K562 (cell line): Measurements from ENCODE around the gene COMMD10. TPM values are rescaled to one million over a fixed set of nuclear protein-coding genes. Genes with fewer than 3 reads are reported as not detected.

Source experiments
- ATAC-seq: fragments of 200-7000 bp; cut with Tn5 transposase; 3 replicates; pipeline ENCODE4 v1.9.1; 2020; ENCODE audit warnings: moderate library complexity
- BruUV-seq: library from RNA; stranded (reverse); fragments of 400-500 nt; replicated peaks from 2 replicates; lab custom pipeline; 2021; lab: Mats Ljungman, UMichigan
- CTCF ChIA-PET: fragments of 300-600 bp; formaldehyde crosslinking; extraction: SDS; loops from one replicate; lab custom pipeline; 2021; ENCODE audit warnings: low intra/inter-chr PET ratio; lab: Yijun Ruan, JAX
- POLR2A ChIA-PET: fragments of 300-600, 350-650 bp; sonication (Branson Sonifier 250); formaldehyde crosslinking; extraction: SDS; loops from one replicate; lab custom pipeline; 2021; ENCODE audit warnings: antibody characterized with exemption, inconsistent platforms; lab: Yijun Ruan, JAX
- DNase-seq, 4 experiments: peaks; one replicate each; pipeline versions ENCODE4 v3.0.0 to v3.0.0-alpha.2; 2011 to 2018; ENCODE audit warnings: low spot score in 3 of 4, mixed read lengths in 3 of 4; ENCODE audit errors: extremely low read depth in 1 of 4
- FAIRE-seq: peaks from 2 replicates; lab custom pipeline; 2011; peaks lifted over from hg19 to GRCh38; lab: Jason Lieb, UNC
- H2AFZ ChIP-seq: 2 replicates; pipeline ENCODE4 v1.6.0; 2011; ENCODE audit warnings: low read depth, low read length, control low read depth, inconsistent platforms
- H3K27ac ChIP-seq: fragments of 200-600 bp; 3 replicates; pipeline ENCODE4 v1.8.0; 2011; ENCODE audit warnings: low read depth, mild to moderate bottlenecking, control low read depth, inconsistent platforms, low read length, moderate library complexity, mixed read lengths; ENCODE audit errors: extremely low read depth
- H3K27me3 ChIP-seq, 2 experiments: fragments of 300-600 bp in 1 of 2; 2 replicates in 1 of 2; 3 replicates in 1 of 2; pipeline versions ENCODE4 v1.6.0 to v1.8.0; 2011; ENCODE audit warnings: inconsistent platforms in 2 of 2, low read length in 2 of 2, mild to moderate bottlenecking in 1 of 2, mixed read lengths in 1 of 2, moderate library complexity in 1 of 2; ENCODE audit not compliant: control insufficient read depth in 2 of 2, insufficient read depth in 2 of 2
- H3K36me3 ChIP-seq: fragments of 300-600 bp; 3 replicates; pipeline ENCODE4 v1.8.0; 2011; ENCODE audit warnings: mild to moderate bottlenecking, low read length, inconsistent platforms; ENCODE audit not compliant: control insufficient read depth, insufficient read depth
- H3K4me1 ChIP-seq, 2 experiments: fragments of 200-600 bp in 1 of 2; replicated peaks in 1 of 2; 2 replicates in 1 of 2; 3 replicates in 1 of 2; pipeline versions ENCODE4 v1.5.1 to v1.8.0; 2011; ENCODE audit warnings: inconsistent platforms in 2 of 2, low read length in 2 of 2, mild to moderate bottlenecking in 1 of 2, mixed read lengths in 1 of 2, moderate library complexity in 1 of 2; ENCODE audit not compliant: control insufficient read depth in 2 of 2, insufficient read depth in 2 of 2
- H3K4me2 ChIP-seq: 2 replicates; pipeline ENCODE4 v1.6.1; 2011; ENCODE audit warnings: low read length, control low read depth, inconsistent platforms, mixed read lengths; ENCODE audit not compliant: insufficient read depth
- H3K4me3 ChIP-seq: fragments of 200-600 bp; sonication (generic), shearing (Covaris generic); 2 replicates; pipeline ENCODE4 v1.5.1; 2016; ENCODE audit warnings: control low read depth, inconsistent platforms
- H3K79me2 ChIP-seq: fragments of 200-600 bp; 3 replicates; pipeline ENCODE4 v1.8.0; 2011; ENCODE audit warnings: low read length, inconsistent platforms; ENCODE audit not compliant: control insufficient read depth, insufficient read depth
- H3K9ac ChIP-seq, 2 experiments: 2 replicates each; pipeline versions ENCODE4 v1.6.0 to v1.6.1; 2011; ENCODE audit warnings: low read depth in 2 of 2, low read length in 2 of 2, control low read depth in 1 of 2, inconsistent platforms in 1 of 2, mild to moderate bottlenecking in 1 of 2, mixed read lengths in 1 of 2; ENCODE audit not compliant: insufficient read depth in 1 of 2
- H3K9me1 ChIP-seq: one replicate; pipeline ENCODE4 v1.6.0; 2011; ENCODE audit warnings: inconsistent platforms, mild to moderate bottlenecking, low read length, moderate library complexity; ENCODE audit not compliant: control insufficient read depth, insufficient read depth
- H3K9me3 ChIP-seq: replicated peaks from 2 replicates; pipeline ENCODE4 v1.5.1; 2011; ENCODE audit warnings: low read depth, low read length, inconsistent platforms; ENCODE audit not compliant: control insufficient read depth, insufficient read depth
- H4K20me1 ChIP-seq: replicated peaks from 2 replicates; pipeline ENCODE4 v1.6.1; 2011; ENCODE audit warnings: low read length, inconsistent platforms, mixed read lengths; ENCODE audit not compliant: control insufficient read depth, insufficient read depth
- FOXM1 ChIP-seq, 2 experiments: fragments of 450-650 bp in 1 of 2; sonication (generic) in 1 of 2; formaldehyde crosslinking in 1 of 2; IDR thresholded peaks; 2 replicates each; pipeline versions ENCODE4 v1.6.1 to v1.9.0; 2017 to 2022; ENCODE audit warnings: low read depth in 2 of 2, mild to moderate bottlenecking in 2 of 2, missing genetic modification reagents in 1 of 2, moderate library complexity in 1 of 2
- FOXP1 ChIP-seq: sonication (generic); formaldehyde crosslinking; IDR thresholded peaks from 2 replicates; pipeline ENCODE4 v1.8.0; 2022; ENCODE audit warnings: mild to moderate bottlenecking, missing genetic modification reagents
- GATA2 ChIP-seq: sonication (generic); formaldehyde crosslinking; IDR thresholded peaks from 2 replicates; pipeline ENCODE4 v1.4.0; 2020; ENCODE audit warnings: mild to moderate bottlenecking, missing genetic modification reagents
- HDAC1 ChIP-seq, 2 experiments: fragments of 450-650 bp; IDR thresholded peaks; 2 replicates each; pipeline ENCODE4 v1.6.1; 2016 to 2017; ENCODE audit warnings: inconsistent platforms in 1 of 2, mild to moderate bottlenecking in 1 of 2, moderate library complexity in 1 of 2
- HMG20A ChIP-seq: fragments of 450-650 bp; formaldehyde crosslinking; conservative IDR thresholded peaks from 2 replicates; pipeline ENCODE4 v1.4.0; 2020; ENCODE audit warnings: mild to moderate bottlenecking, mixed read lengths
- NR2C2 ChIP-seq, 2 experiments: fragments of 200-800 bp in 1 of 2; sonication (Bioruptor generic) in 1 of 2; sonication (generic) in 1 of 2; formaldehyde crosslinking in 1 of 2; IDR thresholded peaks; 2 replicates each; pipeline versions ENCODE4 v1.6.1 to v1.8.0; 2016 to 2022; ENCODE audit warnings: mild to moderate bottlenecking in 1 of 2, missing compliant biosample characterization in 1 of 2, missing genetic modification characterization in 1 of 2, missing genetic modification reagents in 1 of 2
- ZC3H8 ChIP-seq: fragments of 450-650 bp; IDR thresholded peaks from 2 replicates; pipeline ENCODE4 v1.6.1; 2017
- ZNF282 ChIP-seq: sonication (generic); formaldehyde crosslinking; IDR thresholded peaks from 2 replicates; pipeline ENCODE4 v1.8.1; 2023; ENCODE audit warnings: missing genetic modification reagents
- ZNF668 ChIP-seq: fragments of 250-450 bp; sonication (Bioruptor Pico); IDR thresholded peaks from 2 replicates; pipeline ENCODE4 v1.8.0; 2022; ENCODE audit warnings: mild to moderate bottlenecking, inconsistent platforms
- ZNF76 ChIP-seq: fragments of 250-450 bp; sonication (Bioruptor Pico); IDR thresholded peaks from 2 replicates; pipeline ENCODE4 v1.4.0; 2020; ENCODE audit warnings: mild to moderate bottlenecking, moderate library complexity, borderline replicate concordance
- WGBS: fragments of 100-300 bp; shearing (Covaris generic); methylation state at CpG from one replicate; pipeline ENCODE4 v1.1.6; 2016; ENCODE audit warnings: low coverage, mixed read lengths; ENCODE audit not compliant: insufficient coverage; ENCODE audit errors: missing lambda C conversion rate; 5-methylcytosine and 5-hydroxymethylcytosine counted together
- in situ Hi-C: fragments of 300-500 bp; cut with MboI; formaldehyde crosslinking; loops from 4 replicates; pipeline ENCODE4 v1.15.0; 2018; ENCODE audit warnings: inconsistent platforms, mixed read lengths
- intact Hi-C: fragments of 100-400 bp; cut with micrococcal nuclease; formaldehyde crosslinking; loops from 2 replicates; pipeline ENCODE4 v1.14.2; 2022
- polyA plus RNA-seq, 8 experiments: library from polyadenylated mRNA; depleted of rRNA in 4 of 8; stranded (reverse) in 5 of 8; unstranded in 3 of 8; fragments of >200 nt; fragmentation: Nextera tagmentation in 2 of 8; fragmentation: Illumina TruSeq in 1 of 8; extraction: Ambion mirVana in 2 of 8; extraction: Trizol in 1 of 8; gene quantifications; 2 replicates each; pipeline versions ENCODE4 v1.2.1 to v1.2.3, GENCODE V29; 2011 to 2014; ENCODE audit warnings: inconsistent platforms in 1 of 8, missing spikeins in 1 of 8
- total RNA-seq, 7 experiments: library from RNA; depleted of rRNA in 6 of 7; stranded (reverse); fragments of >200 nt in 6 of 7; fragmentation: Illumina TruSeq in 2 of 7; extraction: Trizol in 2 of 7; gene quantifications; 2 replicates each; pipeline versions ENCODE4 v1.2.1 to v1.2.3, GENCODE V29; 2011 to 2021; ENCODE audit warnings: low replicate concordance in 1 of 7
- TF ChIP-seq, protein P1 (sequence below): sonication (generic); formaldehyde crosslinking; IDR thresholded peaks from 2 replicates; pipeline ENCODE4 v1.8.0; 2022; ENCODE audit warnings: mild to moderate bottlenecking, missing genetic modification reagents
- TF ChIP-seq, protein P2 (sequence below), 2 experiments: fragments of 450-650 bp; conservative IDR thresholded peaks; 2 replicates each; pipeline ENCODE4 v1.6.1; 2017; ENCODE audit warnings: mild to moderate bottlenecking in 2 of 2, moderate library complexity in 2 of 2
- TF ChIP-seq, protein P3 (sequence below): fragments of 450-650 bp; IDR thresholded peaks from 2 replicates; pipeline ENCODE4 v1.6.1; 2017; ENCODE audit warnings: antibody characterized with exemption, mild to moderate bottlenecking
- TF ChIP-seq, protein P4 (sequence below): fragments of 450-650 bp; IDR thresholded peaks from 2 replicates; pipeline ENCODE4 v1.6.1; 2014; ENCODE audit warnings: low read depth, mild to moderate bottlenecking, moderate library complexity, borderline replicate concordance

COMMD10 gene
- total and polyA plus RNA-seq, 9 of the 15 experiments (the other 6 are each of a cell fraction or from before 2014, with no cell fraction given): 17.9 to 101 (median 28.0) TPM

DNA sequence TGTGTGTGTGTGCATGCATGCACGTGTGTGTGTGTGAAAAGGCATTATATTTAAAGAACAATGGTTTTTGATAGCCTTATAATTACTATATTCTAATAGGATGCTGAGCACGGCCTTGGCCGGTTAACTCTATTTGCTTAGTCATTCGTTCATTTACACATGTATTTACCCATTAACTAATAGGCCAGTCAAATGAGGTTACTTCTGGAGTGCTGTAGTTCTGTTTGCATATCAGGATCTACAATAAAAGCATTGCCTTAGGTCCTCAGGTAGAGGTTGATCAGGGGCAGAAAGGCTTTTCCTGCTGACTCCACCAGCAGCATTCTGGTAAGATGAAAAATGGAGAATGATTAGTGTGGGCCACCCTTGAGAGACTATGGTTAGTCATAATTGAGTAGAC is 219.0 kb downstream of the COMMD10 start:
- no peak overlapping the region for H3K4me2 ChIP-seq
- no peak overlapping the region for H3K9ac ChIP-seq
- TF ChIP-seq, protein P1, sequence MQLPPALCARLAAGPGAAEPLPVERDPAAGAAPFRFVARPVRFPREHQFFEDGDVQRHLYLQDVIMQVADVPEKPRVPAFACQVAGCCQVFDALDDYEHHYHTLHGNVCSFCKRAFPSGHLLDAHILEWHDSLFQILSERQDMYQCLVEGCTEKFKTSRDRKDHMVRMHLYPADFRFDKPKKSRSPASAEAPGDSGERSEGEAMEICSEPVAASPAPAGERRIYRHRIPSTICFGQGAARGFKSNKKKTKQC (CRISPR knock-in tag): no peak
- TF ChIP-seq NR2C2 (CRISPR knock-in tag; IDR thresholded peaks at IDR 0.05) (no peak), NR2C2 (tag; IDR thresholded peaks at IDR 0.05) (no peak), FOXP1 (CRISPR knock-in tag) (no peak), HDAC1 (IDR thresholded peaks at IDR 0.05) (no peak), ZNF668 (no peak), GATA2 (no peak), ZNF76 (no peak), FOXM1 (IDR thresholded peaks at IDR 0.05; ENCODE audit: low read depth) (no peak), FOXM1 (CRISPR knock-in tag; IDR thresholded peaks at IDR 0.05; ENCODE audit: low read depth) (no peak), ZC3H8 (no peak), ZNF282 (CRISPR knock-in tag) (no peak), HMG20A (no peak)
- TF ChIP-seq, protein P2, sequence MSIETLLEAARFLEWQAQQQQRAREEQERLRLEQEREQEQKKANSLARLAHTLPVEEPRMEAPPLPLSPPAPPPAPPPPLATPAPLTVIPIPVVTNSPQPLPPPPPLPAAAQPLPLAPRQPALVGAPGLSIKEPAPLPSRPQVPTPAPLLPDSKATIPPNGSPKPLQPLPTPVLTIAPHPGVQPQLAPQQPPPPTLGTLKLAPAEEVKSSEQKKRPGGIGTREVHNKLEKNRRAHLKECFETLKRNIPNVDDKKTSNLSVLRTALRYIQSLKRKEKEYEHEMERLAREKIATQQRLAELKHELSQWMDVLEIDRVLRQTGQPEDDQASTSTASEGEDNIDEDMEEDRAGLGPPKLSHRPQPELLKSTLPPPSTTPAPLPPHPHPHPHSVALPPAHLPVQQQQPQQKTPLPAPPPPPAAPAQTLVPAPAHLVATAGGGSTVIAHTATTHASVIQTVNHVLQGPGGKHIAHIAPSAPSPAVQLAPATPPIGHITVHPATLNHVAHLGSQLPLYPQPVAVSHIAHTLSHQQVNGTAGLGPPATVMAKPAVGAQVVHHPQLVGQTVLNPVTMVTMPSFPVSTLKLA (conservative IDR thresholded peaks at IDR 0.05): no peak
- TF ChIP-seq, protein P3, sequence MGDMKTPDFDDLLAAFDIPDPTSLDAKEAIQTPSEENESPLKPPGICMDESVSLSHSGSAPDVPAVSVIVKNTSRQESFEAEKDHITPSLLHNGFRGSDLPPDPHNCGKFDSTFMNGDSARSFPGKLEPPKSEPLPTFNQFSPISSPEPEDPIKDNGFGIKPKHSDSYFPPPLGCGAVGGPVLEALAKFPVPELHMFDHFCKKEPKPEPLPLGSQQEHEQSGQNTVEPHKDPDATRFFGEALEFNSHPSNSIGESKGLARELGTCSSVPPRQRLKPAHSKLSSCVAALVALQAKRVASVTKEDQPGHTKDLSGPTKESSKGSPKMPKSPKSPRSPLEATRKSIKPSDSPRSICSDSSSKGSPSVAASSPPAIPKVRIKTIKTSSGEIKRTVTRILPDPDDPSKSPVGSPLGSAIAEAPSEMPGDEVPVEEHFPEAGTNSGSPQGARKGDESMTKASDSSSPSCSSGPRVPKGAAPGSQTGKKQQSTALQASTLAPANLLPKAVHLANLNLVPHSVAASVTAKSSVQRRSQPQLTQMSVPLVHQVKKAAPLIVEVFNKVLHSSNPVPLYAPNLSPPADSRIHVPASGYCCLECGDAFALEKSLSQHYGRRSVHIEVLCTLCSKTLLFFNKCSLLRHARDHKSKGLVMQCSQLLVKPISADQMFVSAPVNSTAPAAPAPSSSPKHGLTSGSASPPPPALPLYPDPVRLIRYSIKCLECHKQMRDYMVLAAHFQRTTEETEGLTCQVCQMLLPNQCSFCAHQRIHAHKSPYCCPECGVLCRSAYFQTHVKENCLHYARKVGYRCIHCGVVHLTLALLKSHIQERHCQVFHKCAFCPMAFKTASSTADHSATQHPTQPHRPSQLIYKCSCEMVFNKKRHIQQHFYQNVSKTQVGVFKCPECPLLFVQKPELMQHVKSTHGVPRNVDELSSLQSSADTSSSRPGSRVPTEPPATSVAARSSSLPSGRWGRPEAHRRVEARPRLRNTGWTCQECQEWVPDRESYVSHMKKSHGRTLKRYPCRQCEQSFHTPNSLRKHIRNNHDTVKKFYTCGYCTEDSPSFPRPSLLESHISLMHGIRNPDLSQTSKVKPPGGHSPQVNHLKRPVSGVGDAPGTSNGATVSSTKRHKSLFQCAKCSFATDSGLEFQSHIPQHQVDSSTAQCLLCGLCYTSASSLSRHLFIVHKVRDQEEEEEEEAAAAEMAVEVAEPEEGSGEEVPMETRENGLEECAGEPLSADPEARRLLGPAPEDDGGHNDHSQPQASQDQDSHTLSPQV: no peak
- TF ChIP-seq, protein P4, sequence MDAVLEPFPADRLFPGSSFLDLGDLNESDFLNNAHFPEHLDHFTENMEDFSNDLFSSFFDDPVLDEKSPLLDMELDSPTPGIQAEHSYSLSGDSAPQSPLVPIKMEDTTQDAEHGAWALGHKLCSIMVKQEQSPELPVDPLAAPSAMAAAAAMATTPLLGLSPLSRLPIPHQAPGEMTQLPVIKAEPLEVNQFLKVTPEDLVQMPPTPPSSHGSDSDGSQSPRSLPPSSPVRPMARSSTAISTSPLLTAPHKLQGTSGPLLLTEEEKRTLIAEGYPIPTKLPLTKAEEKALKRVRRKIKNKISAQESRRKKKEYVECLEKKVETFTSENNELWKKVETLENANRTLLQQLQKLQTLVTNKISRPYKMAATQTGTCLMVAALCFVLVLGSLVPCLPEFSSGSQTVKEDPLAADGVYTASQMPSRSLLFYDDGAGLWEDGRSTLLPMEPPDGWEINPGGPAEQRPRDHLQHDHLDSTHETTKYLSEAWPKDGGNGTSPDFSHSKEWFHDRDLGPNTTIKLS: no peak
- CTCF ChIA-PET: no interaction called here
- WGBS: 56% methylated on average over 4 of the region's 4 CpGs
- BruUV-seq: no TSS peak
- ATAC-seq: no peak
- in situ Hi-C loops (no loop called here), intact Hi-C loops (no loop called here)
- no peaks in the 10 kb centered on the region for H3K36me3 ChIP-seq
- no peaks in the 10 kb centered on the region for H3K27me3 ChIP-seq
- H3K9me1 ChIP-seq: no peaks in the 10 kb centered on the region
- H3K4me3 ChIP-seq: no peak overlapping the region
- peaks cover 2% of the 10 kb centered on the region for H3K9me3 ChIP-seq
- H4K20me1 ChIP-seq: no peaks in the 10 kb centered on the region
- FAIRE-seq: no peak
- no peak for DNase-seq
- no peak overlapping the region for H2AFZ ChIP-seq
- no peak overlapping the region for H3K27ac ChIP-seq
- no peaks in the 10 kb centered on the region for H3K79me2 ChIP-seq
- POLR2A ChIA-PET: interaction anchor here (0.7 kb wide), 1 partner anchor 12 kb away, joined by 3 read pairs; no protein-coding TSS in a partner anchor
- H3K4me1 ChIP-seq: no peaks in the 10 kb centered on the region
